Activated naive CD4-positive, alpha-beta T cell treated with anti-CD3 and anti-CD28 coated beads, Interleukin-2, amount 10 ng/mL, durations not matched to agents 7 days and 5 days (primary cell): ENCODE data around the gene ARGFX.

ENCODE experiments used
- CTCF ChIA-PET: fragments of 350-600 bp; sonication (Branson Sonifier 250); formaldehyde crosslinking; loops from one replicate; lab custom pipeline; 2021; ENCODE audit warnings: antibody characterized with exemption; lab: Charles Lee
- DNase-seq: peaks from one replicate; pipeline ENCODE4 v3.0.0-alpha.2; 2020
- H3K27ac Mint-ChIP-seq: one replicate; pipeline ENCODE4 v1.8.0; 2021; ENCODE audit warnings: mild to moderate bottlenecking, moderate library complexity, mixed read lengths
- H3K27me3 Mint-ChIP-seq: one replicate; pipeline ENCODE4 v1.8.0; 2021; ENCODE audit warnings: mild to moderate bottlenecking, mixed read lengths
- H3K36me3 Mint-ChIP-seq: one replicate; pipeline ENCODE4 v1.8.0; 2021; ENCODE audit warnings: mixed read lengths
- H3K4me1 Mint-ChIP-seq: one replicate; pipeline ENCODE4 v1.8.0; 2021; ENCODE audit warnings: mixed read lengths
- H3K4me3 Mint-ChIP-seq: one replicate; pipeline ENCODE4 v1.8.0; 2021; ENCODE audit warnings: mild to moderate bottlenecking, moderate library complexity, mixed read lengths
- H3K9me3 Mint-ChIP-seq: one replicate; pipeline ENCODE4 v1.8.0; 2021; ENCODE audit warnings: mixed read lengths

The ARGFX gene

DNA sequence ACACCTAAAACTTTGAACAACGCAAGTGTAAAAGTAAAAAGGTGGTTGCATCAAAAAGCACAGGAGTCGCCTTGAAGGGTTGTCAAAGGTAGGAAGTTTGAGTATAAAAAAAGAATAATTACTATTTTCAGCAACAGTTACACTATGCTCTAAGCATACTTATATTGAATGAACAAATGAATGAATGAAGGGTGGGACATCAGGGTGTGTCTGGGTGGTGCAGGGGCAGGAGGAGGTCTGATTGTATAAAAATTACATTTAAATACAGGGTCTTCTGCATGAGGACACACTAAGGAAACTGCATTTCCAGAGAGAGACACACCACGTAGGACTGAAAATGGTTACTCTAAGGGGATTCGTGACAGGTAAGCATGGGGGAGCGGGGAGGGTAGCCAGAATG is at the start of gene ARGFX:
Gene ARGFX, plus strand, starts transcription at position 301 of the 400 bp plus-strand sequence. CDS start 2,765 bp downstream, outside the sequence.
- H3K4me1 Mint-ChIP-seq, result no peaks in the 10 kb centered on the region
- no peaks in the 10 kb centered on the region for H3K9me3 Mint-ChIP-seq
- CTCF ChIA-PET, result no interaction called here
- H3K4me3 Mint-ChIP-seq, result no peak within 1 kb of the TSS
- peaks cover 6% of the 10 kb centered on the region for H3K27me3 Mint-ChIP-seq
- no peak for DNase-seq
- no peak within 1 kb of the TSS for H3K27ac Mint-ChIP-seq
- H3K36me3 Mint-ChIP-seq, result no peaks in the 10 kb centered on the region

DNA sequence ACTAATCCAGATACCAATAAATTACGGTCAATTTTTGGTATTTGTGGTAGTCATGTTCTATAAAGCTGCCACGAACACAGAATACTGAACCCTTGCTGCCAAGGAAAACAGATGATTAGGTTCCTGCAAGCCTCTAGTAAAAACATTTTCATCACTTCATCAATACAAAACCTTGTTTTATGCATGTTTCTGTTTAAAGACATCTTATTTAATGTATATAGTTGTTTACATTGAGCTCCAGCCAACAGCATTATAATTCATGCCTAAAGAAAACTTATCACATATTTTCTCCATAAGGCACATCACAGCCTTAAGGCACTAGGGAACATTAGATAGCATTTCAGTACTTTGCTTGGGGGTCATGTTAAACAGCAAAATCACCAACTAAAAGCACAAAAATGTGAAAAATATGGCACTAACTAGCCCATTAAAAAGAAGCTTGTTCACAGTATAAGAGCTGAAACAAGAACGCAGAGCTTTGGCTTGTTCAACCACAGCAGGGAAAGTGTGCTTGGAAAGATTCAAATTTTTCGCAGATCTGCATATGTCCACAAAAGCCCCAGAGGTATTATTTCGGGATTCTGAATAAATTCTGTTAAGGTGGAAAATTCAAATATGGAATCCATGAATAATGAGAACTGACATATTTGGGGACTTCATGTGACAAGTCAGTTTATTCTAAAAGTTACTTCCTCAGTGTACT is 49.6 kb upstream of the ARGFX start:
- H3K36me3 Mint-ChIP-seq, result peaks cover 75% of the 10 kb centered on the region
- H3K4me1 Mint-ChIP-seq, result no peaks in the 10 kb centered on the region
- no peak for DNase-seq
- no peak overlapping the region for H3K27ac Mint-ChIP-seq
- H3K4me3 Mint-ChIP-seq, result no peak overlapping the region
- no peaks in the 10 kb centered on the region for H3K27me3 Mint-ChIP-seq
- CTCF ChIA-PET, result no interaction called here
- H3K9me3 Mint-ChIP-seq, result peaks cover 14% of the 10 kb centered on the region

DNA sequence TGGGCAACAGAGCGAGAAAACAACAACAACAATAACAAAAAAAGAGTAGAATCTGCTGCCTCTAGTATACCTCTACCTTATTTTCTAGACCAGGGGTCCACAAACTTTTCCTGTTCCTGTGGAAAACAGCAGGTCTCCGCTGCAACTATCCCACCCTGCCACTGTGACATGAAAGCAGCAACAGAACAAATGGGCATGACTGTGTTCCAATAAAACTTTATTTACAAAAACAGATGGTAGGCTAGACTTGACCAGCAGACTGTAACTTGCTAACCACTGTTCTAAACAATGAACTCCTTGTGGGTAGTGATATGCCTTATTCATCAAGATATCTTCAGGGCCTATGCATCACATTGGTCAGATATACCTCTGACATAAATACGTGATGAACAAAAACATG is 47.2 kb upstream of the ARGFX start:
- H3K27ac Mint-ChIP-seq, result no peak overlapping the region
- H3K4me3 Mint-ChIP-seq, result no peak overlapping the region
- peaks cover 14% of the 10 kb centered on the region for H3K9me3 Mint-ChIP-seq
- DNase-seq, result no peak
- no peaks in the 10 kb centered on the region for H3K27me3 Mint-ChIP-seq
- H3K4me1 Mint-ChIP-seq, result no peaks in the 10 kb centered on the region
- peaks cover 68% of the 10 kb centered on the region for H3K36me3 Mint-ChIP-seq
- CTCF ChIA-PET, result no interaction called here

DNA sequence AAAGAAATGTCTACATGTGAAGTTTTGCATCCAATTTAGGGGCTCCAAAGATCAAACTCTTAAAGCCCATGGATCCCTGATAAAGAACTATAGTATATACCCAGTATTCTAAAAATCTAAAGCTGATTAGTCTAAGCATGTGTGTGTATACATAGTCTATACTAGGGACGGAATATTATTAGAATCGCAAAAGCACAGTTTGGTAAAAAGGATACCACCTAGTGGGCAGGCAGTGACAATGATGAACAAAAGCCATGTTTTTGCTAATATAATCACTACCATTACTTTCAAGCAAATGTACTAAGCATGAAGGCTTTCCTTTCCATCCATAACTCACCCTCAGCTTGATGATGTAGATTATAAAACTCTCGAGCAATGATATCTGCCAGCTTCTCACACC is 38.4 kb upstream of the ARGFX start:
- Mint-ChIP-seq H3K27me3 (no peaks in the 10 kb centered on the region), H3K4me3 (no peak overlapping the region), H3K4me1 (no peaks in the 10 kb centered on the region), H3K27ac (no peak overlapping the region), H3K36me3 (peaks cover 41% of the 10 kb centered on the region), H3K9me3 (no peaks in the 10 kb centered on the region)
- no peak for DNase-seq
- CTCF ChIA-PET, result interaction anchor here (1.0 kb wide), 1 partner anchor 9 kb away, joined by 4 read pairs; no protein-coding TSS in a partner anchor

DNA sequence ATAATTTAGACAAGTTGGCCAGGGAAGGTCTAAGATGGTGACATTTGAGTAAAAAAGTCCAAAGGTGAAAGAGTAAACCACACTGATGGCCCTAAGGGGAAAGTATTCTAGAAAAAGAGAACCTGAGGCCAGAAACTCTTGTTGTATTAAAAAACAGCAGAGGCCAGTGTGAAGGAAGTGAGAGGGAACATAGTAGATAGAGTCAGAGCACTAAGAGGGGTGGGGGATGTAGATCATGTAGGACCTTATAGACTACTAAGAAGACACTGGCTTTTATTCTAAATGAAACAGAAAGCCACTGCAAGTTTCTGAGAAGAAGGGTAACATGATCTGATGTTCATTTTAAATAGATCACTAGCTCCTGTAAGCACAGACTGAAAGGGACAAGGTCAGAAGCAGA is 36.5 kb upstream of the ARGFX start:
- CTCF ChIA-PET, result no interaction called here
- H3K27me3 Mint-ChIP-seq, result no peaks in the 10 kb centered on the region

DNA sequence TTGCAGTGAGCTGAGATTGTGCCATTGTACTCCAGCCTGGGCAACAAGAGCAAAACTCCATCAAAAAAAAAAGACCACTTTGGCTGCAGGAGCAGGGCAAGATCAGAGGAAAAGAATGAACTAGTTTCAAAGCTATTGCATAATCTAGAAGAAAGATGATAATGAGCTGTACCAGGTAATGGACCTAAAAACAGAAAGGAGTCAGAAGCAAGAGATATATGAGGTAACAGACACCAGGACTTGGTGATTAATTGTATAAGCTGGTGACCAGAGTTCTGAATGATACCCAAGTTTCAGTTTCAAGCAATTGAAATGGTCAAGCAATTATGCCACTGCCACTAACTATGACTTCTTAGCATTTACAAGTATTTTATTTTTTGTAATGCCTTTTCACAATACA is 24.8 kb upstream of the ARGFX start:
- H3K4me1 Mint-ChIP-seq, result peaks cover 43% of the 10 kb centered on the region
- CTCF ChIA-PET, result no interaction called here
- no peak for DNase-seq
- no peaks in the 10 kb centered on the region for H3K27me3 Mint-ChIP-seq
- H3K36me3 Mint-ChIP-seq, result peaks cover 24% of the 10 kb centered on the region
- H3K4me3 Mint-ChIP-seq, result no peak overlapping the region
- no peaks in the 10 kb centered on the region for H3K9me3 Mint-ChIP-seq
- no peak overlapping the region for H3K27ac Mint-ChIP-seq

More for the DNA sequence above, 36.5 kb upstream of the ARGFX start:
- Mint-ChIP-seq H3K36me3 (peaks cover 40% of the 10 kb centered on the region), H3K4me1 (no peaks in the 10 kb centered on the region), H3K27ac (no peak overlapping the region), H3K9me3 (no peaks in the 10 kb centered on the region), H3K4me3 (no peak overlapping the region)
- no peak for DNase-seq

DNA sequence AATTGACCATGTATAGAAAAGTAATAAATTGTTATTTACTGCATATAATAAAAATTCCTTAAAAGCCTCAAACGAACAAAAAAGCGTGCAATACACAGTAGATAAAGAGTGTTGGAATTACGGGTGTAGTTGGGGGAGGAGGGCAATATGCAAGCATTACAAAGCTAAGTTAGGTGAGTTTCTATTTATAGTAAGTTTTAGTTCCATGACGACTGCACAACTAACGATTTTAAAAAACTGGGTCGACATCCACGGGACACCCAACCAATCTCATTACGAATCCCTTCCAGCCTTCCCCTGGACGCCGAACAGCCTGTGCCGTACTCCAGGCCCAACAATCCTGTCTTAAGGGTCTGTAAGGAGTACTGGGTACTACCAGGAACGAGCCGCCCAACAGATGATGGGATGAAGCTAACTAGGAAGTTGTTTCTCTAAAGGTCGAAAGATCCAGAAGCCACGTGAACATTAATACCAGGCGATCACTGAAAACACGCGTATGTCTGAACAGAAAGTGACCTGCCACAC is 22.6 kb upstream of the ARGFX start:
- Mint-ChIP-seq H3K9me3 (no peaks in the 10 kb centered on the region), H3K4me3 (peak overlapping the region; percentile 99), H3K27me3 (no peaks in the 10 kb centered on the region), H3K27ac (peak overlapping the region; percentile 96), H3K4me1 (peaks cover 41% of the 10 kb centered on the region), H3K36me3 (peaks cover 18% of the 10 kb centered on the region)
- CTCF ChIA-PET, result interaction anchor here (2.5 to 2.8 kb wide), 2 partner anchors 714 to 840 kb away, joined by 7 to 15 read pairs; partner anchors contain the start of gene FAM162A
- no peak for DNase-seq

DNA sequence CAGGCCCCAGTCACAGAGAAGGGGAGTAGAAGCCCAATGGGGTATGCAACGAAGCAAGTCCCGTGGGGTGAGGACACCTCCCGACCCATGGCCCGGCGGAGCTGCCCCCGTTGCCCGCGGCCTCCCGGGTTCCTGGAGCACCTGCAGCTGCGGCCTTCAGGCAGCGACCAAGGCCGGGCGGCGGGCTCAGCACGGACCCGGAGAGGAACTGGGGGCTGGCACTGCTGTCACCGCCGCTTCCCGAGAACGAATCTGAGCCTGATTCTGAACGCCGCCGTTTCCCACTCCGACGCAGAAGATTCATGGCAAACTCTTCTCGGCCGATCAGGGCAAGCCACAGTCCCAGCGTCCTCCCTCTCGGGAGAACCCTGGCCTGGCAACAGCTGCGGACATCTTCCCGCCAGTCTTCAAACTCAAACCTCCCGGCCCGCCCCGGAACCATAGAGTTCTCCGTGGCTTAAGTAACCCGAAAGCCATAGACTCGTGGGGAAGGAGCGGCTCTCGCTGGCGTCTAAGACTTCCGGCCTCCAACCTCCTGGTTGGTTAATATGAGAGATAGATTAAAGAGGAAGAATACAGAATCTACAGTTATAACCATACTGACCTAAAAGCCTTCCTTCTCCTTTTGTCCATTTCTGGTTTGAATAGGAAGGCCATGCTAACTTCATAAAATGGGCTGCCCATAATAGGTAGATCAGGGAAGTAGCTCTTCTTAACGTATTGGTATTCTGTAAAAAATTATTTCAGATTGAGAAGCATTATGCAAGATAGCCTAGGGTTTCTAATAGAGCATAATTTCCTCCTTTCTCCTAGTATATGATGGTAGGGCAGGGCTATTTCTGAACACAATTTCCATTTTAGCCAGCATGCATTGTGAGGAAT is 21.9 kb upstream of the ARGFX start, which contains the start of gene POLQ:
Gene POLQ, minus strand, starts transcription at position 415 of the 882 bp plus-strand sequence. Its CDS starts 111 bp downstream, at position 304.
- no peaks in the 10 kb centered on the region for H3K27me3 Mint-ChIP-seq
- H3K9me3 Mint-ChIP-seq, result no peaks in the 10 kb centered on the region
- H3K27ac Mint-ChIP-seq, result peak within 1 kb of the TSS; percentile 96
- peak; percentile 92 for DNase-seq
- peaks cover 39% of the 10 kb centered on the region for H3K4me1 Mint-ChIP-seq
- peaks cover 16% of the 10 kb centered on the region for H3K36me3 Mint-ChIP-seq
- H3K4me3 Mint-ChIP-seq, result peak within 1 kb of the TSS; percentile 99
- CTCF ChIA-PET, result interaction anchor here (1.3 to 2.8 kb wide), 6 partner anchors 444 to 839 kb away, joined by 4 to 18 read pairs (median 8); partner anchors contain the start of gene FAM162A

DNA sequence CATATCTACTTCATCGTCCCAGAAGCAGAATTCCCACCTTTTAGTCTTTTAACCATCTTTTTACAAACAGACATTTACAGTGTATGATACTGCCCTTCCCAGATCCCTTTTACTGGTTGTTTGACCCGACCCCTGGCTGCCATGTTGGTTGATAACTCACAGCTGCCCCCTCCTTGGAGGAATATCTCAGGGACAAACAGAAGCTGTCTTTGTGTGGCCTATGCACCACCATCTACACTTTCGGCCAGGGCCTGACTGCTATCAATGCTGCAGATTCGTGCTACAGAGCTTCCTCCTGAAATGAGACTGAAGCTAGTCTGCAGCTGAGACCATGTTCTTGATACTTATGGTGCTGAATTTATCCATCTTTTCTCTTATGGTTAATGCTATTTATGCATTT is 15.4 kb upstream of the ARGFX start:
- CTCF ChIA-PET, result no interaction called here
- Mint-ChIP-seq H3K4me1 (peaks cover 3% of the 10 kb centered on the region), H3K9me3 (no peaks in the 10 kb centered on the region), H3K27me3 (peaks cover 20% of the 10 kb centered on the region), H3K27ac (no peak overlapping the region), H3K36me3 (no peaks in the 10 kb centered on the region), H3K4me3 (no peak overlapping the region)
- DNase-seq, result no peak

DNA sequence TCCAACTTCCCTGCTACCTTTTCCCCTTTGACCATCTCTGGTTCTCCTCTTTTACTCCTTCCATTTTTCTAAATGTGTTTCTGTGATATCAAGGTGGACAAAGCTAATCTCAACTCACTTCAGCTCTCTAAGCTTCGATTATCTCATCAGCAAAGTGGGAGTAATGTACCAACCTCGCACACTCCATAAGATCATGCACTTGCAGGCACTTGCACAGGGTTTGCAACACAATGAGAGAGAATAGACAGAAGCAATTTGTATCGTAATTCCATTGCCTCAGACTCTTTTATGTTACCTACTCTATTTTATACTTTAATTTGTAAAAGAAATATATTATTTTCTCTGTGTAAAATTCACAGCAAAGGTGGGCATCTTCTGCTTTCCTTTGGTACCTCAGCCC is 15.0 kb upstream of the ARGFX start:
- CTCF ChIA-PET, result no interaction called here
- no peak overlapping the region for H3K4me3 Mint-ChIP-seq
- peaks cover 22% of the 10 kb centered on the region for H3K27me3 Mint-ChIP-seq
- peaks cover 3% of the 10 kb centered on the region for H3K4me1 Mint-ChIP-seq
- H3K27ac Mint-ChIP-seq, result no peak overlapping the region
- H3K36me3 Mint-ChIP-seq, result no peaks in the 10 kb centered on the region
- no peaks in the 10 kb centered on the region for H3K9me3 Mint-ChIP-seq
- no peak for DNase-seq

DNA sequence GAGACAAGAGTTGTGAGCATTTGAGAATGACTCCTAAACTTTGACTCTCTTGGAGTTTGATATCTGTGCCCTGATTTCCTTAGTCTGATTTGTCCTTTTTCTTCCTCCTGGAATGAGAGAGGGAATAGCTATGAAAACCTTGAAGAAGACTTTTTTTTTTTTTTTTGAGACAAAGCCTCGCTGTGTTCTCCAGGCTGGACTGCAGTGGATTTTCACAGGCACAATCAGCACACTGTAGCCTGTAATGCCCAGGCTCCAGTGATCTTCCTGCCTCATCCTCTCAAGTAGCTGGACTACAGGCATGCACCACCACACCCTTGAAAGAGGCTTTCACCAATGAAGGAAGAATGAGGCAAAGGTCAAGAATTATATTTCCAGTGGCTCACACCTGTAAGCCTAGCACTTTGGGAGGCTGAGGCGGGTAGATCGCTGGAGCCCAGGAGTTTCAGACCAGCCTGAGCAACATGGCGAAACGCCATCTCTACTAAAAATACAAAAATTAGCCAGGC is 10.3 kb upstream of the ARGFX start:
- no peaks in the 10 kb centered on the region for H3K9me3 Mint-ChIP-seq
- no peak for DNase-seq
- H3K27ac Mint-ChIP-seq, result no peak overlapping the region
- peaks cover 27% of the 10 kb centered on the region for H3K27me3 Mint-ChIP-seq
- no peaks in the 10 kb centered on the region for H3K4me1 Mint-ChIP-seq
- H3K36me3 Mint-ChIP-seq, result no peaks in the 10 kb centered on the region
- H3K4me3 Mint-ChIP-seq, result no peak overlapping the region
- CTCF ChIA-PET, result interaction anchor here (0.7 kb wide), 1 partner anchor 435 kb away, joined by 3 read pairs; no protein-coding TSS in a partner anchor

DNA sequence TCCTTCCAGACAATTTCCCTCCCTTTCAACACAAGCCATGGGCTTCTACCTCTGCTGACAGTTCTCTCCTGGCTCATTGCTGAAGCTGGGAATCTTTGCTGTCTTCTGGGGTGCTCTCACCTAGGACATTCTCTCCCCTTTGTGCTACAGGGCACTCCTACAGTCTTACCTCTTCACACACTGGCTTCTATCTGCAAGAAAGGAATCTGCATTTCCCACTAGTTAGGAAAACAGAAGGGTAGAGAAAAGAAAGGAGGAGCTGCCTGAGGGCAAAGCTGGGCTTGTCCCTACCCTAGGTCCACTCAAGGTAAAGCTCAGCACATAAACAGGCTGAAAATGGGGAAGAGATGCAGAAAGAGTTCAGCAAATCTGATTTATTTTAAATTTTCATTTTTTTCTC is 5.6 kb upstream of the ARGFX start:
- CTCF ChIA-PET, result no interaction called here
- no peak overlapping the region for H3K27ac Mint-ChIP-seq
- H3K4me3 Mint-ChIP-seq, result no peak overlapping the region
- no peaks in the 10 kb centered on the region for H3K4me1 Mint-ChIP-seq
- peaks cover 15% of the 10 kb centered on the region for H3K27me3 Mint-ChIP-seq
- no peaks in the 10 kb centered on the region for H3K36me3 Mint-ChIP-seq
- DNase-seq, result no peak
- no peaks in the 10 kb centered on the region for H3K9me3 Mint-ChIP-seq

DNA sequence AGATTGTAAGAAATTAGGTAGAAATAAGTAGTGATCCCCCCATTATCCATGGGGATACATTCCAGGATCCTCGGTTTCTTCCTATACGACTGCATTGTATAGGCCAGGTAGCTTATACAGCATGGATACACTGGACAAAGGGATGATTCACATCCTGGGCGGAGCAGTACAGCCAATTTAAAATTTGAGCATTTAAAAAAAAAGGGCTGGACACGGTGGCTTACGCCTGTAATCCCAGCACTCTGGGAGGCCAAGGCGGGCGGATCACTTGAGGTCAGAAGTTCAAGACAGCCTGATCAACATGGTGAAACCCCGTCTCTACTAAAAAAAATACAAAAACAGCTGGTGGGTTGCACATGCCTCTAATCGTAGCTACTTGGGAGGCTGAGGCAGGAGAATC is 976 bp upstream of the ARGFX start:
- DNase-seq, result no peak
- no peaks in the 10 kb centered on the region for H3K9me3 Mint-ChIP-seq
- peaks cover 11% of the 10 kb centered on the region for H3K27me3 Mint-ChIP-seq
- no peaks in the 10 kb centered on the region for H3K36me3 Mint-ChIP-seq
- H3K4me1 Mint-ChIP-seq, result no peaks in the 10 kb centered on the region
- CTCF ChIA-PET, result no interaction called here
- no peak overlapping the region for H3K27ac Mint-ChIP-seq
- H3K4me3 Mint-ChIP-seq, result no peak overlapping the region

DNA sequence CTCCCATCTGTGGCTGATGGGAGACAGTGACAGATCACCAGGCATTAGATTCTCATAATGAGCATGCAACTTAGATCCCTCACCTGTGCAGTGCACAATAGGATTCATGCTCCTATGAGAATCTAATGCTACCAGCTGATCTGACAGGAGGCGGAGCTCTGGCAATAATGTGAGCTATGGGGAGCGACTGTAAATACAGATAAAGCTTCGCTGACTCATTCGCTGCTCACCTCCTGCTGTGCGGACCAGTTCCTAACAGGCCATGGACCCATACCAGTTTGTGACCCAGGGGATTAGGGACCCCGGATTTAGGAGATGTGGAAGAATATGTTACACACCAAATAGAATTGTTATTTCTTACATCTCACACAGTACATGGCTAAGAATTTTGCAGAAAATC is 6.7 kb downstream of the ARGFX start:
- H3K4me1 Mint-ChIP-seq, result no peaks in the 10 kb centered on the region
- no peak overlapping the region for H3K27ac Mint-ChIP-seq
- CTCF ChIA-PET, result no interaction called here
- H3K9me3 Mint-ChIP-seq, result no peaks in the 10 kb centered on the region
- DNase-seq, result no peak
- peaks cover 19% of the 10 kb centered on the region for H3K27me3 Mint-ChIP-seq
- no peaks in the 10 kb centered on the region for H3K36me3 Mint-ChIP-seq
- H3K4me3 Mint-ChIP-seq, result no peak overlapping the region
